HG03565 (cell line): Measurements from ENCODE around the gene OR51A4.
"Not testable (repeated sequence)": the region's sequence is repeated elsewhere in the genome, so short reads cannot be mapped to it uniquely, and the experiment has no call there.

Source experiments
- ATAC-seq: cut with Tn5 transposase; IDR thresholded peaks from one replicate; pipeline ENCODE4 v1.9.1; 2021; ENCODE audit warnings: mild to moderate bottlenecking, moderate library complexity; ENCODE audit not compliant: unreplicated experiment

The OR51A4 gene, protein sequence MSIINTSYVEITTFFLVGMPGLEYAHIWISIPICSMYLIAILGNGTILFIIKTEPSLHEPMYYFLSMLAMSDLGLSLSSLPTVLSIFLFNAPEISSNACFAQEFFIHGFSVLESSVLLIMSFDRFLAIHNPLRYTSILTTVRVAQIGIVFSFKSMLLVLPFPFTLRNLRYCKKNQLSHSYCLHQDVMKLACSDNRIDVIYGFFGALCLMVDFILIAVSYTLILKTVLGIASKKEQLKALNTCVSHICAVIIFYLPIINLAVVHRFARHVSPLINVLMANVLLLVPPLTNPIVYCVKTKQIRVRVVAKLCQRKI

DNA sequence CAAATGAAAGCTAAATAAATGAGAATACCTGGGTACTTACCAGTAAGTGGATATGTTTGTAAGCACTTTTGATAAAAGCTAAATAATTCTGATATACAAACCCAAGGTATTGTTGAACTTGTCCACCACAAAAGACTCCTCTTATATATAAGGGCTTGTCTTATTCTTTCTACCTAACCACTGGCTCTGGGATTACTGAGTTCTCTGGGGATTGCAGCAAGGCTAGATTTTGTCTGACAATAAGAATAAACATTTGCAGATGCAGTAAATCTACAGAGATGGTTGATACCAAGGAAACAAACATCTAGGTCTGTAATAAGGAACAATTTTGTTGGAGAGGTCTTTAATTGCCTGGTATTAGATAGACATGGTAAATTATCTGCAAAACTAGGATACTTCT lies at the start of gene OR51A4:
OR51A4 (minus strand) TSS at position 101 of the 400 bp plus-strand sequence. CDS start 505 bp downstream, outside the sequence.
- no peak for ATAC-seq

DNA sequence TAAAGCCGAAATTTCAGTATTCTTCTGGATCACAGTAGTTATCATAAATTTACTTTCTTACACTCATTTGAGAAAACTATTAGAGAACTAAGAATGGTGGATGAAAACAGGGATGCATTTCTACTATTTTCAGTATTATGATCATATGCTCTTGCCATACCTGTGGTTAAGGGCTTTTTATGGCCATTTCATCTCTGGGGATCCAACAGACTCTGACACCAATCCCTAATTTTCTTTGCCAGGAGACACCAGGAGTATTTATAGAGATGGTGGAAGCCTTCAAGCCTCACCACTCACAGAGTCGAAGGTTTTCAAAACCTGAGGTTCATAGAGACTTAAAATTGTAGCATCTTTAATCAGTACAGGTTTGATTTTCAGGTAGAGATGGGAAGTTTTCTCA lies 47.1 kb upstream of the OR51A4 start, which contains the start of gene OR51L1:
OR51L1 (plus strand) TSS at position 301 of the 400 bp plus-strand sequence. CDS start 4,132 bp downstream, outside the sequence.
- no peak for ATAC-seq

DNA sequence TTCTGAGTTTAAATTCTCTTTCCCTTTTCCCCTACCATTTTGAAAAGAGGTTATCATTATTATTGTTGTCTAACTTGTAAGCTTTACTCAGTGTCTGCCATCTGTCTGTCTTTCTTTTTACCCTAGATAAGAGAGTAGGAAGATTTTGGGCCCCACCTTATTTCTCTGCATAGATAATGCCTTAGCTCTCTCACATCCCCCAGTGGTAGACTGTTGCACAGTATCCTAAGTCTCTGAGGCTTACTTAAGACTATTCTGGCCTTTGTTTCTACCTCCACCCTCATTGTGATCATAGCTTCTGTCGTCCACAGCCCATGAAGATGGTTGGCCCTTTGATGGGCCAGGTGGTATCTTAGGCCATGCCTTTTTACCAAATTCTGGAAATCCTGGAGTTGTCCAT lies 43.7 kb upstream of the OR51A4 start:
- ATAC-seq: no peak

DNA sequence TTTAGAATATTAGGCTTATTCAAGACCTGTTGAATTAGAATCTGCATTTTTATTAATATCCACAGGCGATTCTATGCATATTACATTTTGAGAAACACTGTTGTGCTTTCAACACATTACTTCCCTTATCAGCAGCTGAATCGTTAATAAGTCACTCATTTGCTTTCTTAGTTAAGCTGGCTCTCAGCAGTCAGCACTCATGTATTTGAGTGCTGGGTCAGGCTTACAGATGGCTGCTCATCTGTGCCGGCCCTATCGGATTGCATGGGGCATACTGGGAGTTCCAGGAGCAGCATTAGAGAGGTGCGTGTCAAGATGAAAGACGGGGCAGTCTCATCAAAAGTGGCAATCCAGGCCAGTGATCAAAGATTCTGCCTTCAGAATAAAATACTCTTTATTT lies 36.4 kb upstream of the OR51A4 start:
- ATAC-seq: no peak

DNA sequence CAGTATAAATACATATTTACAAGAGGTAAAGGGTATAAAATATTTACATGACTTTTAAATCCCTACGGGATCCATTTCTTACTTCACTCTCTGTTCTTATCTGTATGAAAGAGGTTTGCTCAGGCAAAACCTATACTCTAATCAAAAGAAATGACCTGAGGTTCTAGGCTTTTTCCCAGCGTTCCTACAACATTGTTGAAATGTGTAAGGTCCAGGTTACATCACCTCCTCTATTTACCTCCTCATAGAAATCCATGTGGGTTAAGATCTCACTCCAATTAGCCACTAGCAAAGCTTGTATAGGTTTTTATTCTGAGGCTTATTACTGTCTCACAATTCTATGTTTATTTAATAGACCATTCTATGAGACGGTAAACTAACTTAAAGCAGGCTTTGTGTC lies 35.3 kb upstream of the OR51A4 start:
- no peak for ATAC-seq

DNA sequence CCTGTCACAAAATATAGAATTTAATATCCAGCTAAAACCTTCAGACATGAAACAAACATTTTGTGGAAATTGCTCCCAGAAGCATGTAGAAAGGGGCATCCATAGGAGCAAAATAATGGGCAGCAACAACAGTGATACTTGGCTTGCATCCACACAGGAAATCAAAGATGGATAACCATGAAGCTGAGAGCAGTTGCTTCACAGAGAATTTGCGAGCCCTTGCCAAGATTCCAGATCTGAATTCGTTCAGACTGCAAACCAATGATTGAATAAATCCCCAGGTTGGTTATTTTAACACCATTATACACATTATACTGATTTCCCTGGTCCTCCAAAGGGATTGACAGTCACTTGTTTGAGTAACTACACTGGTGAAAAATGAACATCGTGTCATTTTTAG lies 31.6 kb upstream of the OR51A4 start:
- no peak for ATAC-seq

DNA sequence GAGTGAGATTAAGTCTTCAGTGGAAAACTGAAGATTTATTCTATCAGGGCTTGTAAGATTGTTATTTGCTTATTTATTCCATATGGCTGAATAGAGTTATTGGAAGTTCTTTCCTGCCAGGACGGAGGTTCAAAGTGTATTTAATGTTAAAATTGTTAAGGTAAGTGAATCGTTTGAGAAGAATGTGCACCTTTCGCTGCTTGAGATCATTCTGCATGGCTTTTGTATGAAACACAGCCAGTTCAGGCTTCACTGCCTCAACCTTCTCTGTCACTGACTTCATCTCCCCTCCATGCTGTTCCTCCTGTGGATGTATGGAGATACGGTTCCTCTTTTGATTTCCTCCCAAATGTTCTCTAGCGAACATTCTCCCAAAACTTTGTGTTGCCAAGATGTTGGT lies 28.0 kb upstream of the OR51A4 start:
- no peak for ATAC-seq

DNA sequence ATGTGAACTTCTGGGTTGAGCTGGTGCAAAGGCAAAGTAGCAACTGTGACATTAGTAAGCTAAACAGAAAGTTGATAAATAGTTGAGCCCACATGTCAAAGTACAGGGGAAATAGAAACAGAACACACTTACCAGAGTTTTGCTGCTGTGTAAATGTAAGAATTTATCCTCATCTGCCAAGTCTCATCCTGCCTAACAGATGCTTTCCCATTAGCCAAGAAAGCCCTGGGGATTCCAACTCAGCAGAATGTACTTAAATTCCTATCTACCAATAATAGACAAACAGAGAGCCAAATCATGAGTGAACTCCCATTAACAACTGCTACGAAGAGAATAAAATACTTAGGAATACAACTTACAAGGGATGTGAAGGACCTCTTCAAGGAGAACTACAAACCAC lies 15.4 kb upstream of the OR51A4 start:
- ATAC-seq: no peak

DNA sequence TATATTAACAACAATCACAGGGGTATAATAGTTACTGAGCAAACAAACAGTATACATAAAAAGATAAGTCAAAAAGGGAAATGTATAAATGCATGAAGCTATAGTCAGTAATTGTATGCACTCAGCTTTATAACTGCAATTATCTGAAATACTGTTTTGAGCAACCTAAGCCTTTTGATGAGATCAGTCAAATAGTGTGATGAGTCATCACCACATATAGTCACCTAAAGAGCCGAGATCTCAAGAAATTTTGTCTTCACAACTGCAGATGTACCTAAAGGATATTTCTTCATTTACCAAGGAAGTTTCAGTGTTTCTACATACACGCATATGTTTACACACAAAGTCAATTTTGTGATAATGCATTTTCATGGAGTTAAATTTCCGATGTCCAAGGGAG lies 13.5 kb upstream of the OR51A4 start:
- no peak for ATAC-seq

DNA sequence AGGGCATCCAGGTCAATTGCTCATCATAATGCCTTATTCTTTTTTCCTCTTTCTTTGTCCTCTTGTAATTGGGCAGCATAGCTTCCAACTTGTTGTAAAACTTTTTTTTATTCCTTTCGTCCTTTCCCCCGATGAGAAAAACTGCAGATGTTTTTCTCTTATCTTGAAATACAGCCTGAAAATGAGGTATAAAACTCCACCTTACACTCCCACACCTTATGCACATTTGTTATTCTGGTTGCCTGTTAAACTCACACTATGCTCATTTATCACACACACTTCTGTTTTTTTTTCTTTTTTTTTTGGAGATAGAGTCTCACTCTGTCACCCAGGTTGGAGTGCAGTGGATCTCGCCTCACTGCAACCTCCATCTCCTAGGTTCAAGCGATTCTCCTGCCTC lies 10.0 kb upstream of the OR51A4 start:
- ATAC-seq: no peak

DNA sequence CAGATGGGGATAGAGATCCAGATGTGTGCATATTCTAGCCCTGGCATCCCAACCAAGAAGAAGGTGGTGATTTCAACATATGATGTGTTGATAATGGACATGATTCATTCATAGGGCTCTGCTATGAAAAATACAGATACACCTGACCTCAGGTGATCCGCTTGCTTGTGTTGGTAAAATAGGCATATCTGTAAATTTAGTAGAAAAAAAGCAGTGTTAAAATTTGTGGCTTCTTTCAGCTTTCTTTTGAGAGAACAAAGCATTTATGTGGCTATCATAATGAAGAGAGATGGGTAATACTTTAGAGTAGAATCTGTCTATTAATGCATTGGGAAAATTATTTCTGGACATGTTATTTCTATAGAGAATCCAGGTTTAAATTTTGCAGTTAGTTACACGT lies 8.2 kb upstream of the OR51A4 start, which contains the start of gene OR51A2:
OR51A2 (minus strand) TSS at position 101 of the 400 bp plus-strand sequence; CDS start at position 101, 0 bp downstream.
- ATAC-seq: not testable (repeated sequence)

DNA sequence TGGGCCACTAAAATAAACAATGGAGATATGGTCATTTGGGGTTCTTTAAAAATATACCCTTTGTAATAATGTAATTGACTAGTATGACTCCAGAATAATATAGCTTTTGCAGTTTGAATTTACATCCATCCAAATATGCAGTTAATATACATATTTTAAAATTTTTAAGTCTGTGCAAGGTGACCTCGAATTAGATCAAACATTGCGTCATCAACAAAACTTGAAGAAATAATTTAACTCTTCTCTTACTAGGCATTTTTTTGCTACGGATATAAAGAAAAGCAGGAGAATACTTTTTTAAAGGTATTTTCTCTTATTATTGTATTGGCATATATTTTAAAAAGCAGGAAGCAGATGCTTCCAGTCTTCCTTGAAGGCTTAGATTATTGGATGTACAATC lies 10.7 kb downstream of the OR51A4 start:
- no peak for ATAC-seq

DNA sequence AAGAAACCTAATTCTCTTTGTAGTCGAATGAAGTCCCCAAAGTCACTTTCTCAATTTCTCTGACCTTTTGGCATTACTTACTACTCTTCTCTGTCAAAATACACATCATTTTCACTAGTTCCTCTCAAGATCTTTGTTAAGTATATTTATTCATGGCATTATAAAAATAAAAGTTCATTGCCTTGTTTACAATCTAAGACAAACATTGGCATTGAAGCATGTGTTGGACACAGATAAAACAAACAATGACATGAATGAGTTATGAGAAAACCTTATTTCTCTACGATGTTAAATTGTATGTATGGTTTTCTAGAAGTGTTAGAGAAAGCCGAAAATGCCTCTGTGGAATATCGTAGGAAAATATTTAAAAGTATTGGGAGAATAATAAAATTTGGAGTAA lies 14.7 kb downstream of the OR51A4 start:
- no peak for ATAC-seq

DNA sequence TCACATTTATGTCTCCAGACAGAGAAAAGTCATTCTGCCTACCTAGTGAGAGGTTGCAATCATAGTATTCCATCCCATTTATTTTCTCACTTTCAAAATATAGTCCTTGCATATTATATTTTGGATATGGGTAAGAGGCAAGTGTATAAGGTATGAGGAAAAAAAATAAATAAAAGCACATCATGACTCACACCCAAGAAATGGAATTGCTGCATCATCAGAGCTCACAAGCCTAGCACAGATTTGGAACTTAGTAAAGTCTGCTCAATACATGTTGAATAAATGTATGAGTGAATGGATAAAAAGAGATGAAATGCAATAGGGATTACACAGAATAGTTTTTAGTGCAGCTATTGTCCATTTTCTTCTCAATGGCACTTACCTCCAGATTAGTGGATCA lies 20.8 kb downstream of the OR51A4 start:
- ATAC-seq: no peak

DNA sequence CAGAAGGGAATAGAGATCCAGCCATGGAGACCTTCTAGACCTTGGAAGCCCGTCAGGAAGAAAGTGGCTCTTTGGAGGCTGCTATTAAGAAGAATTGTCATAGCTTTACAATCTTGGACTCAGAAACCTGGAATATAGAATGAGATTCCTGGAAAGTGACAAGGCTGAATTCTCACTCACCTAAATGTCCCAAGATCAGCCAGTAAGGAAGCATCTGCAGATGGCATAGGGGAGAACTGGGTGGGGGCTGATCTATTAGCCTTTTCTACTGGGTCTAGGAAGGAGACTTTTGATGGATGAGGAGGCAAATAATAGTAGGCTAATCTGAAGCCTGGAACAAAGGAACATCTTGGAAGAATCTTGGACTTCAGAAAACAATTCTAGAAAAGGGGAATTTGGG lies 23.2 kb downstream of the OR51A4 start, which contains the start of gene OR51G1:
OR51G1 (minus strand) TSS at position 101 of the 400 bp plus-strand sequence; CDS start at position 101, 0 bp downstream.
- ATAC-seq: no peak

DNA sequence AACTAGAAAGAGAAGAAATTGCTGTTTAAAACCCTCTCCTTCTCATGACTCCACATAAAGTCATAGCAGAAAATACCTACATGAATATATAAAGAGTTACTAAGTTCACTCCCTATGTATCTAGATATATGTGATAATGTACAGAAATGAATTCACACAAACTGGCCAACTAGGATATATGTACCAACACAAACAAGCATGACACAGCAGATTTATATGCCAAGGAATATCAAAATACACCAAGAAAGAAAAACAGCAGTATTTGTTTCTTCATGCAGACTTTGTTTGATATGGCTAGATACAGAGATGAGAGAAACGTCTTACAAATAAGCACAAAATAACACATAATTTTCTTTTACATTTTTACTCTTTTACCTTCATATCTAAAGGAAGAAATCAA lies 25.1 kb downstream of the OR51A4 start:
- no peak for ATAC-seq

DNA sequence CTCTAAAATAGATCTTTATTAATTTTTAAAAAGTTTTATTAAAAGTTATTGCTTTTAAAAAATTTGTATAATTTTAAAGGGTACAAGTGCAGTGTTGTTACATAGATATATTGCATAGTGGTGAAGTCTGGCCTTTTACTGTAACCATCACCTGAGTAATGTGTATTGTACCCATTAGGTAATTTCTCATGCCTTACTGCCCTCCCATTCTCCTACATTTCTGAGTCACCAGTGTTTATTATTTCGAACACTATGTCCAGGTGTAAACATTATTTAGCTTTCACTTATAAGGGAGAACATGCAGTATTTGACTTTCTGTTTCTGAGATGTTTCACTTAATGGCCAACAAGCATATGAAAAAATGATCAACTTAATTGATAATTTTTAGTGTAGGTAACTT lies 25.6 kb downstream of the OR51A4 start:
- ATAC-seq: no peak

DNA sequence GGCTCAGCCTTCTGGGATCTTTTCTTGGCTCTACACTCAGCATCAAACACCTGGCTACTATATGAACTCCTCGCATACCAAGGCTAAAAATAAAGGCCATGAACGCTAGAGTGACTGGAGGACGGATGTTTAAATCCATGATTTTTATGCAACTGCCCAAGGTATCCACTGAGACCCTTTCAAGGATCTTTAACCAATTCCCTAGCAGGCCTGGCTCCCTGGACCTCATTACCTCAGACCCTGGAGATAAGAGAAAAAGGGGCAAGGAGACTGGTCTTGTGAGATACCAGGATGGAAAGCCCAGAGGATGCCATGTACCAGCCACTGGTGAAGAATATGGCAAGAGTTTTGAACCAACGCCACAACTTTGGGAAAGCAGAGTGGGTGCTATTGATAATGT lies 28.2 kb downstream of the OR51A4 start, which contains the start of gene OR51G2:
OR51G2 (minus strand) TSS at position 101 of the 400 bp plus-strand sequence. CDS start 3,687 bp downstream, outside the sequence.
- no peak for ATAC-seq

DNA sequence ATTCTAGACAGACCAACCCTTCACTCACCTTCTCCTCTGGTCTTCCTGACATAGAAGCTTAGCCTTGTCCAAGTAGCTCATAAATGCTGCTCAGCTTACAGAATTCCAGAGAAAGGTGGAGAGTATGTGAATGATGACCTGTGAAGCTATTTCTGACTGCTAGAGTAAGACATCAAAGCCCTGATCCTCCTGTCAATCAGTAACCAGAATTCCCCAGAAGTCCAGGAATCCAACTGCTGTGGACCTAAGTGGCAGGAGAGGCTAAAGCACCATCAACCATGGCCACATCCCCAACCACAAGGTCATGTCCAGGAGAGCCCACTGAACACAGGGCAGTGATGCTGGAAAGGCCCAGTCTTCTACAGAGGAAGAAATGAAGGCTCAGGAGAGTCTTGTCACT lies 30.8 kb downstream of the OR51A4 start:
- ATAC-seq: no peak

DNA sequence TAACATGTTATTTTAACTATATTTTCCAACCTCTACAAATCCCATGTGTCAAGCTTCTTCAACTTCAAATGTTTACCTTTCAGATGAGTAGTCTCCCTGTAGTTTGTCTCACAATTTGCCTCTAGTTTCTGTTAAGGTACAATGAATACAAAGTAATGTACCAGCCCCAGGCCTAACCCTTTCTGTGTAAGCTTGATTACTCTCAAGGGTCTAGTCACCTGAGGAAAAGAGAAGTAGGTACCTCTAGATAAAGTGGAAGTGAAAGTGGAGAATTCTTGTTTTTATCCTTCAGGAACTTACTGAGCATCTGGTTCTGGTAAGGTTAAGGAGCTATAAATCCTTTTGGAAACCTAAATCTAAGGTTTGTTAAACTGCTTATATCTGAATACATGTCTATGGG lies 43.9 kb downstream of the OR51A4 start, which contains the start of gene OR51A7:
OR51A7 (plus strand) TSS at position 300 of the 400 bp plus-strand sequence. CDS start 3,587 bp downstream, outside the sequence.
- no peak for ATAC-seq
